Esophagus squamous epithelium (tissue), 4 donors: ENCODE data around the gene ACSS3.

Experiments
- CTCF ChIP-seq, 6 experiments: fragments of 450-650 bp in 4 of 6; fragments of 200-600 bp in 2 of 6; sonication (generic) in 2 of 6; IDR thresholded peaks; one replicate each; pipeline ENCODE4 v1.5.1; 2016 to 2019; ENCODE audit warnings: antibody characterized with exemption in 6 of 6, mild to moderate bottlenecking in 4 of 6, moderate library complexity in 4 of 6
- POLR2A ChIP-seq, 4 donors: fragments of 450-650 bp; IDR thresholded peaks; one replicate each; pipeline ENCODE4 v1.6.1; 2017; ENCODE audit warnings: antibody characterized with exemption in 4 of 4, mild to moderate bottlenecking in 4 of 4, moderate library complexity in 3 of 4

GRCh38 chr12:81187686-81188085 is 109.8 kb downstream of the ACSS3 start:
- no peak for TF ChIP-seq POLR2A (IDR thresholded peaks at IDR 0.05)
- TF ChIP-seq CTCF (IDR thresholded peaks at IDR 0.05), result no peak
